Activated CD8-positive, alpha-beta T cell treated with anti-CD3 and anti-CD28 coated beads for 36 hours (primary cell): ENCODE results near the gene TANGO6. TPM values are rescaled to one million over a fixed set of nuclear protein-coding genes. Genes with fewer than 3 reads are reported as not detected.

ENCODE experiments used
- ATAC-seq: fragments of 200-7000 bp; cut with Tn5 transposase; one replicate; pipeline ENCODE4 v1.10.0; 2021; ENCODE audit warnings: mild to moderate bottlenecking, moderate library complexity
- CTCF ChIA-PET: fragments of 350-600 bp; sonication (Branson Sonifier 250); formaldehyde crosslinking; loops from one replicate; lab custom pipeline; 2021; ENCODE audit warnings: antibody characterized with exemption; lab: Charles Lee
- POLR2A ChIA-PET: fragments of 350-600 bp; sonication (Branson Sonifier 250); formaldehyde crosslinking; loops from one replicate; lab custom pipeline; 2021; ENCODE audit warnings: antibody characterized with exemption; lab: Charles Lee
- DNase-seq: peaks from one replicate; pipeline ENCODE4 v3.0.0-alpha.2; 2020
- H3K27ac Mint-ChIP-seq: one replicate; pipeline ENCODE4 v1.8.0; 2021; ENCODE audit warnings: mild to moderate bottlenecking, mixed read lengths
- H3K27me3 Mint-ChIP-seq: one replicate; pipeline ENCODE4 v1.8.0; 2021; ENCODE audit warnings: mixed read lengths
- H3K36me3 Mint-ChIP-seq: one replicate; pipeline ENCODE4 v1.8.0; 2021; ENCODE audit warnings: low read depth, mixed read lengths
- H3K4me1 Mint-ChIP-seq: one replicate; pipeline ENCODE4 v1.8.0; 2021; ENCODE audit warnings: low read depth, mixed read lengths
- H3K4me3 Mint-ChIP-seq: one replicate; pipeline ENCODE4 v1.8.0; 2021; ENCODE audit warnings: mild to moderate bottlenecking, moderate library complexity, mixed read lengths
- H3K9me3 Mint-ChIP-seq: one replicate; pipeline ENCODE4 v1.8.0; 2021; ENCODE audit warnings: mixed read lengths
- CTCF ChIP-seq: fragments of 200-600 bp; IDR thresholded peaks from one replicate; pipeline ENCODE4 v1.8.0; 2022; ENCODE audit warnings: antibody characterized with exemption, mild to moderate bottlenecking
- intact Hi-C: fragments of 100-400 bp; cut with micrococcal nuclease; formaldehyde crosslinking; loops from one replicate; pipeline ENCODE4 v1.10.0; 2022
- total RNA-seq, 2 experiments: library from RNA; stranded (reverse); gene quantifications; one replicate each; pipeline ENCODE4 v1.2.3, GENCODE V29; 2021

TANGO6 gene
- total RNA-seq, 2 experiments from 2014 or later, result 23.0 to 27.0 TPM

GRCh38 chr16:69127966-69128510 is 284.7 kb downstream of the TANGO6 start:
- H3K9me3 Mint-ChIP-seq, result no peaks in the 10 kb centered on the region
- DNase-seq (no peak), ATAC-seq (no peak)
- H3K27ac Mint-ChIP-seq, result peak overlapping the region; percentile 12
- H3K36me3 Mint-ChIP-seq, result peaks cover 28% of the 10 kb centered on the region
- no peaks in the 10 kb centered on the region for H3K27me3 Mint-ChIP-seq
- intact Hi-C loops, result no loop called here
- CTCF ChIA-PET, result interaction anchor here (1.2 to 4.1 kb wide), 4 partner anchors 13 to 537 kb away, joined by 3 to 14 read pairs (median 6); no protein-coding TSS in a partner anchor
- POLR2A ChIA-PET, result no interaction called here
- peaks cover 36% of the 10 kb centered on the region for H3K4me1 Mint-ChIP-seq
- TF ChIP-seq CTCF, result no peak
- H3K4me3 Mint-ChIP-seq, result no peak overlapping the region

DNA sequence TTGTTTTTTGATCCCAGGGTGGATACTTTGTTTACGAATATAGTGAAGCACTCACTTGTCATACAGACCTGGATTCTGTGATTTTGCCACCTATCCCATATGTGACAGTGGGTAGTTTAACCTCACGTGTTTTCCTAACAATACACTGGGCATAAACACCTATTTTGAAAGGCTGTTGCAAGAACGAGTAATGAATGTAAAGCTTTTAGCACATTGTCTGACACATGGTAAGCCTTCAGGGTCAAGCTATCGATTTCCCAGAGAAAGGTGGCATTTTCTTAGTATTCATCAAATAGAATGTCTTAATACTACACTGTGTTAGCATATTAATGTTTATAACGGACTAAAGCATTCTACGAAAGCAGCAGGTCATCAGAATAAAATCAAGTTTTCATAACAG is 287.1 kb downstream of the TANGO6 start:
- Mint-ChIP-seq H3K36me3 (peaks cover 42% of the 10 kb centered on the region), H3K27me3 (no peaks in the 10 kb centered on the region), H3K27ac (peak overlapping the region; percentile 93), H3K4me3 (peak overlapping the region; percentile 88), H3K9me3 (no peaks in the 10 kb centered on the region), H3K4me1 (peaks cover 51% of the 10 kb centered on the region)
- no peak for ATAC-seq
- ChIA-PET POLR2A (interaction anchor here (1.2 kb wide), 1 partner anchor 36 kb away, joined by 7 read pairs; no protein-coding TSS in a partner anchor), CTCF (interaction anchor here (0.9 to 4.1 kb wide), 7 partner anchors 9 to 540 kb away, joined by 3 to 14 read pairs (median 4); no protein-coding TSS in a partner anchor)
- DNase-seq, result no peak
- intact Hi-C loops, result loop anchor here (5.0 kb wide), 1 partner anchor 288 kb away; the partner anchor contains the start of gene TANGO6
- no peak for TF ChIP-seq CTCF

GRCh38 chr16:69131167-69131838 is 288.0 kb downstream of the TANGO6 start:
- H3K4me1 Mint-ChIP-seq, result peaks cover 48% of the 10 kb centered on the region
- CTCF ChIA-PET, result interaction anchor here (4.1 kb wide), 1 partner anchor 18 kb away, joined by 14 read pairs; no protein-coding TSS in a partner anchor
- POLR2A ChIA-PET, result interaction anchor here (0.7 to 1.9 kb wide), 2 partner anchors 35 to 252 kb away, joined by 3 to 7 read pairs; no protein-coding TSS in a partner anchor
- H3K9me3 Mint-ChIP-seq, result no peaks in the 10 kb centered on the region
- intact Hi-C loops, result loop anchor here (5.0 kb wide), 1 partner anchor 289 kb away; the partner anchor contains the start of gene TANGO6
- H3K4me3 Mint-ChIP-seq, result peak overlapping the region; percentile 88
- no peak for DNase-seq
- peak overlapping the region; percentile 93 for H3K27ac Mint-ChIP-seq
- no peak for TF ChIP-seq CTCF
- no peak for ATAC-seq
- peaks cover 44% of the 10 kb centered on the region for H3K36me3 Mint-ChIP-seq
- no peaks in the 10 kb centered on the region for H3K27me3 Mint-ChIP-seq

DNA sequence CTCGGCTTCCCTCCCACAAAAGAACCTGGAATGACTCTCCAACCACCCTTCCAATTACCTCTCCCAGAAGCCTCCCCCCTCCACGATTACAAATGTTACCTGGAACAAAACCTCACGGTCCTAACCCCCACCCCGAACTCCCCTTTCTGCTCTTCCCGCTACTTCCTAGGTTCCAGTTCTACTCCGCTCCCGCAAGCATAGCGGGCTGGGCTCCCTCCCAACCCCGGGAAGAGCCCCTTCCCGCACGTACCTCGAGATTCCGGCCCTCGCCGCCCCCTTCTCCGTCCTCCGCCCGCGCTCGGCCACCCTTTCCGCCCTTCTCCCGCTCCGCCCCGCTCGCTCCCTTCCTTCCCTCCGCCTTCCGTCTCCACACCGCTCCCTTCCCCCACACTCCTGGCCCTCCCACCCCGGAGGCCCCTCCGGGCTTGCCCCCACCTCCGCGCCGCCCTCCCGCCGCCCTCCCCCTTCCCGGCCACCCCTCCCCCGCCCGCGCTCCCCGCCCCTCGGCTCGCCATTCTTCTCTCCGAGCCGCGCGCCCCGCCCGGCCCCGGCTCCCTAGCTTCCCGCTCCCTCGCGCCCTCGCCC is 288.6 kb downstream of the TANGO6 start:
- POLR2A ChIA-PET, result interaction anchor here (0.6 to 3.2 kb wide), 9 partner anchors 8 to 251 kb away, joined by 3 to 21 read pairs (median 4); partner anchors contain the start of gene SNTB2
- ATAC-seq, result peak; percentile 68
- H3K27ac Mint-ChIP-seq, result peak overlapping the region; percentile 93

More for the DNA sequence above, 288.6 kb downstream of the TANGO6 start:
- H3K4me1 Mint-ChIP-seq, result peaks cover 50% of the 10 kb centered on the region
- CTCF ChIA-PET, result interaction anchor here (1.3 to 1.7 kb wide), 2 partner anchors 19 to 33 kb away, joined by 4 to 7 read pairs; no protein-coding TSS in a partner anchor
- no peak for TF ChIP-seq CTCF
- H3K27me3 Mint-ChIP-seq, result no peaks in the 10 kb centered on the region
- peaks cover 49% of the 10 kb centered on the region for H3K36me3 Mint-ChIP-seq
- intact Hi-C loops, result loop anchor here (5.0 kb wide), 1 partner anchor 290 kb away; the partner anchor contains the start of gene TANGO6
- DNase-seq, result peak; percentile 83
- no peaks in the 10 kb centered on the region for H3K9me3 Mint-ChIP-seq
- H3K4me3 Mint-ChIP-seq, result peak overlapping the region; percentile 88
